Testis (tissue), 2 donors: ENCODE measurements around the gene PLN.

Experiments
- POLR2A ChIP-seq: fragments of 450-650 bp; IDR thresholded peaks from one replicate; pipeline ENCODE4 v1.6.1; 2017; ENCODE audit warnings: antibody characterized with exemption, mild to moderate bottlenecking, moderate library complexity
- TF ChIP-seq, protein P1 (sequence below), 3 experiments: fragments of 450-650 bp in 2 of 3; fragments of 200-600 bp in 1 of 3; sonication (generic) in 1 of 3; IDR thresholded peaks; one replicate each; pipeline ENCODE4 v1.5.1; 2016 to 2019; ENCODE audit warnings: antibody characterized with exemption in 3 of 3, mild to moderate bottlenecking in 2 of 3, moderate library complexity in 1 of 3

GRCh38 chr6:118578617-118579016, 30.5 kb downstream of the PLN start:
- TF ChIP-seq POLR2A, result no peak
- TF ChIP-seq, protein P1, sequence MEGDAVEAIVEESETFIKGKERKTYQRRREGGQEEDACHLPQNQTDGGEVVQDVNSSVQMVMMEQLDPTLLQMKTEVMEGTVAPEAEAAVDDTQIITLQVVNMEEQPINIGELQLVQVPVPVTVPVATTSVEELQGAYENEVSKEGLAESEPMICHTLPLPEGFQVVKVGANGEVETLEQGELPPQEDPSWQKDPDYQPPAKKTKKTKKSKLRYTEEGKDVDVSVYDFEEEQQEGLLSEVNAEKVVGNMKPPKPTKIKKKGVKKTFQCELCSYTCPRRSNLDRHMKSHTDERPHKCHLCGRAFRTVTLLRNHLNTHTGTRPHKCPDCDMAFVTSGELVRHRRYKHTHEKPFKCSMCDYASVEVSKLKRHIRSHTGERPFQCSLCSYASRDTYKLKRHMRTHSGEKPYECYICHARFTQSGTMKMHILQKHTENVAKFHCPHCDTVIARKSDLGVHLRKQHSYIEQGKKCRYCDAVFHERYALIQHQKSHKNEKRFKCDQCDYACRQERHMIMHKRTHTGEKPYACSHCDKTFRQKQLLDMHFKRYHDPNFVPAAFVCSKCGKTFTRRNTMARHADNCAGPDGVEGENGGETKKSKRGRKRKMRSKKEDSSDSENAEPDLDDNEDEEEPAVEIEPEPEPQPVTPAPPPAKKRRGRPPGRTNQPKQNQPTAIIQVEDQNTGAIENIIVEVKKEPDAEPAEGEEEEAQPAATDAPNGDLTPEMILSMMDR (IDR thresholded peaks at IDR 0.05), result no peak
